MCF 10A (cell line): ENCODE results near the gene ALMS1. TPM values are rescaled to one million over a fixed set of nuclear protein-coding genes. Genes with fewer than 3 reads are reported as not detected.

Experiments
- Bru-seq: library from RNA; stranded (reverse); fragments of 400-500 nt; gene quantifications from one replicate; lab custom pipeline; 2021; lab: Mats Ljungman, UMichigan
- BruChase-seq, 2 experiments: library from RNA; stranded (reverse); fragments of 400-500 nt; gene quantifications; one replicate each; lab custom pipeline; 2021; lab: Mats Ljungman, UMichigan
- BruUV-seq: library from RNA; stranded (reverse); fragments of 400-500 nt; replicated peaks from 2 replicates; lab custom pipeline; 2021; lab: Mats Ljungman, UMichigan
- CTCF ChIA-PET: fragments of 300-600 bp; sonication (Branson Sonifier 250); formaldehyde crosslinking; extraction: SDS; loops from one replicate; lab custom pipeline; 2021; ENCODE audit warnings: antibody characterized with exemption, inconsistent platforms; lab: Yijun Ruan, JAX
- POLR2A ChIA-PET: fragments of 300-600, 350-650 bp; sonication (Branson Sonifier 250); formaldehyde crosslinking; extraction: SDS; loops from one replicate; lab custom pipeline; 2020; ENCODE audit warnings: antibody characterized with exemption, inconsistent platforms; lab: Yijun Ruan, JAX
- DNase-seq: peaks from one replicate; pipeline ENCODE4 v3.0.0-alpha.2; 2018; ENCODE audit not compliant: unreplicated experiment
- H3K27ac Mint-ChIP-seq: one replicate; pipeline ENCODE4 v1.8.0; 2022; ENCODE audit warnings: mild to moderate bottlenecking, low read depth, mixed read lengths; ENCODE audit not compliant: unreplicated experiment
- H3K27me3 Mint-ChIP-seq: one replicate; pipeline ENCODE4 v1.8.0; 2022; ENCODE audit warnings: mixed read lengths; ENCODE audit not compliant: insufficient read depth, unreplicated experiment
- H3K36me3 Mint-ChIP-seq: one replicate; pipeline ENCODE4 v1.8.0; 2022; ENCODE audit warnings: mild to moderate bottlenecking, moderate library complexity, mixed read lengths; ENCODE audit not compliant: insufficient read depth, unreplicated experiment
- H3K4me1 Mint-ChIP-seq: one replicate; pipeline ENCODE4 v1.8.0; 2022; ENCODE audit warnings: mixed read lengths; ENCODE audit not compliant: insufficient read depth, unreplicated experiment
- H3K4me3 Mint-ChIP-seq: one replicate; pipeline ENCODE4 v1.8.0; 2022; ENCODE audit warnings: mild to moderate bottlenecking, moderate library complexity, mixed read lengths; ENCODE audit not compliant: unreplicated experiment
- H3K9me3 Mint-ChIP-seq: one replicate; pipeline ENCODE4 v1.8.0; 2022; ENCODE audit warnings: mixed read lengths; ENCODE audit not compliant: unreplicated experiment
- CTCF ChIP-seq: fragments of 200-600 bp; IDR thresholded peaks from one replicate; pipeline ENCODE4 v1.8.0; 2022; ENCODE audit warnings: antibody characterized with exemption, mild to moderate bottlenecking; ENCODE audit not compliant: unreplicated experiment
- intact Hi-C: fragments of 100-400 bp; cut with micrococcal nuclease; formaldehyde crosslinking; loops from 2 replicates; pipeline ENCODE4 v1.14.1; 2022
- long read RNA-seq: library from polyadenylated mRNA; stranded (forward); transcript quantifications from one replicate; pipeline ENCODE4 v2.0.0, GENCODE V29; 2022
- total RNA-seq: library from RNA; stranded (reverse); gene quantifications from 2 replicates; pipeline ENCODE4 v1.2.3, GENCODE V29; 2022

Gene ALMS1
- total RNA-seq: 8.3 and 9.3 TPM in 2 replicates
- percentile 63 among the genes with signal in this experiment for Bru-seq, nascent RNA
- BruChase-seq, experiment 1, labeled RNA remaining after a 6-hour chase: percentile 59 among the genes with signal in this experiment
- percentile 61 among the genes with signal in this experiment for BruChase-seq, experiment 2, labeled RNA remaining after a 2-hour chase
- long read RNA-seq: 0 reads

GRCh38 chr2:73385504-73386341 lies at the start of gene ALMS1:
ALMS1 (plus strand) TSS chr2:73385836; CDS start chr2:73385869, 33 bp downstream.
- H3K4me3 Mint-ChIP-seq: peak within 1 kb of the TSS; percentile 86
- intact Hi-C loops: loop anchor here (10.0 kb wide), 1 partner anchor 91 kb away; the partner anchor contains the start of gene EGR4
- CTCF ChIA-PET: interaction anchor here (0.7 kb wide), 1 partner anchor 20 kb away, joined by 4 read pairs; no protein-coding TSS in a partner anchor
- H3K4me1 Mint-ChIP-seq: peaks cover 13% of the 10 kb centered on the region
- no peaks in the 10 kb centered on the region for H3K9me3 Mint-ChIP-seq
- H3K27ac Mint-ChIP-seq: peak within 1 kb of the TSS; percentile 89
- no peaks in the 10 kb centered on the region for H3K36me3 Mint-ChIP-seq
- DNase-seq: peak; percentile 82
- POLR2A ChIA-PET: interaction anchor here (0.8 to 1.5 kb wide), 5 partner anchors 9 to 152 kb away, joined by 3 to 9 read pairs (median 3); partner anchors contain the start of genes CCT7 and EGR4
- H3K27me3 Mint-ChIP-seq: peaks cover 28% of the 10 kb centered on the region
- TF ChIP-seq CTCF: no peak
- no TSS peak for BruUV-seq

- ChIA-PET CTCF (no interaction called here), POLR2A (no interaction called here)
- Mint-ChIP-seq H3K9me3 (peaks cover 8% of the 10 kb centered on the region), H3K27ac (no peak overlapping the region), H3K4me3 (no peak overlapping the region), H3K27me3 (peaks cover 19% of the 10 kb centered on the region), H3K36me3 (no peaks in the 10 kb centered on the region), H3K4me1 (no peaks in the 10 kb centered on the region)
- intact Hi-C loops: no loop called here
- BruUV-seq: no TSS peak
- DNase-seq: no peak
- no peak for TF ChIP-seq CTCF
Observed at GRCh38 chr2:73337828-73338227, 47.8 kb upstream of the ALMS1 start.

- peaks cover 21% of the 10 kb centered on the region for H3K27me3 Mint-ChIP-seq
- no peak for TF ChIP-seq CTCF
- DNase-seq: no peak
- peaks cover 6% of the 10 kb centered on the region for H3K9me3 Mint-ChIP-seq
- peaks cover 1% of the 10 kb centered on the region for H3K36me3 Mint-ChIP-seq
- BruUV-seq: no TSS peak
- ChIA-PET CTCF (interaction anchor here (0.6 kb wide), 1 partner anchor 98 kb away, joined by 3 read pairs; no protein-coding TSS in a partner anchor), POLR2A (no interaction called here)
- intact Hi-C loops: no loop called here
- no peak overlapping the region for H3K27ac Mint-ChIP-seq
- no peak overlapping the region for H3K4me3 Mint-ChIP-seq
- H3K4me1 Mint-ChIP-seq: no peaks in the 10 kb centered on the region
Observed at GRCh38 chr2:73339201-73339600, 46.4 kb upstream of the ALMS1 start.

GRCh38 chr2:73341039-73341438 lies 44.6 kb upstream of the ALMS1 start:
- no peak for DNase-seq
- TF ChIP-seq CTCF: no peak
- CTCF ChIA-PET: no interaction called here
- Mint-ChIP-seq H3K9me3 (no peaks in the 10 kb centered on the region), H3K27me3 (peaks cover 40% of the 10 kb centered on the region), H3K27ac (no peak overlapping the region), H3K4me1 (no peaks in the 10 kb centered on the region), H3K4me3 (no peak overlapping the region), H3K36me3 (peaks cover 5% of the 10 kb centered on the region)
- POLR2A ChIA-PET: no interaction called here
- intact Hi-C loops: no loop called here
- BruUV-seq: no TSS peak
